HCT116 (cell line): ENCODE results near the gene BPIFB3. TPM values are rescaled to one million over a fixed set of nuclear protein-coding genes. Genes with fewer than 3 reads are reported as not detected.

Experiments used
- ATAC-seq: fragments of 200-7000 bp; cut with Tn5 transposase; 2 replicates; pipeline ENCODE4 v1.9.1; 2020; ENCODE audit warnings: mild to moderate bottlenecking, moderate library complexity
- BruUV-seq: library from RNA; stranded (reverse); fragments of 400-500 nt; replicated peaks from 2 replicates; lab custom pipeline; 2021; lab: Mats Ljungman, UMichigan
- CTCF ChIA-PET: fragments of 300-600 bp; sonication (Branson Sonifier 250); formaldehyde crosslinking; loops from one replicate; lab custom pipeline; 2021; ENCODE audit warnings: antibody characterized with exemption; lab: Charles Lee
- POLR2A ChIA-PET: fragments of 300-600, 350-600 bp; sonication (Branson Sonifier 250); formaldehyde crosslinking; loops from one replicate; lab custom pipeline; 2021; ENCODE audit warnings: antibody characterized with exemption; lab: Charles Lee
- RAD21 ChIA-PET, 2 experiments: fragments of 300-600 bp; sonication (Branson Sonifier 250); formaldehyde crosslinking; loops; one replicate each; lab custom pipeline; 2023; ENCODE audit warnings: low total read pairs in 2 of 2; ENCODE audit not compliant: uncharacterized antibody in 2 of 2, unreplicated experiment in 2 of 2, low non-redundant PET in 1 of 2; lab: Charles Lee
- DNase-seq: peaks from one replicate; pipeline ENCODE4 v3.0.0-alpha.2; 2010; ENCODE audit warnings: low read depth, low spot score
- H2AFZ ChIP-seq: fragments of 200-600 bp; shearing (Covaris generic), sonication (generic); 2 replicates; pipeline ENCODE4 v1.6.1; 2017; ENCODE audit warnings: low read depth, mixed run types, mixed read lengths, antibody characterized with exemption, low read length; ENCODE audit not compliant: poor library complexity, severe bottlenecking
- H3K27ac ChIP-seq: 2 replicates; pipeline ENCODE4 v1.5.1; 2012; ENCODE audit warnings: low read depth, low read length
- H3K27me3 ChIP-seq: fragments of 200-600 bp; sonication (generic); 2 replicates; pipeline ENCODE4 v1.6.1; 2016; ENCODE audit warnings: mixed run types, low read length, mixed read lengths; ENCODE audit not compliant: insufficient read depth
- H3K36me3 ChIP-seq, 2 experiments: fragments of 200-500 bp in 1 of 2; fragments of 200-600 bp in 1 of 2; sonication (Bioruptor generic) in 1 of 2; sonication (generic) in 1 of 2; 2 replicates each; pipeline versions ENCODE4 v1.5.1 to v1.6.1; 2014 to 2016; ENCODE audit warnings: low read length in 2 of 2, inconsistent platforms in 1 of 2, mixed read lengths in 1 of 2, mixed run types in 1 of 2; ENCODE audit not compliant: insufficient read depth in 2 of 2, control insufficient read depth in 1 of 2
- H3K4me1 ChIP-seq, 2 experiments: fragments of 200-600 bp in 1 of 2; sonication (generic) in 1 of 2; 2 replicates each; pipeline versions ENCODE4 v1.5.1 to v1.6.1; 2012 to 2017; ENCODE audit warnings: low read length in 2 of 2, inconsistent platforms in 1 of 2, mild to moderate bottlenecking in 1 of 2, mixed read lengths in 1 of 2, mixed run types in 1 of 2, moderate library complexity in 1 of 2; ENCODE audit not compliant: insufficient read depth in 2 of 2, control insufficient read depth in 1 of 2
- H3K4me2 ChIP-seq: fragments of 200-600 bp; sonication (generic); 2 replicates; pipeline ENCODE4 v1.6.1; 2017; ENCODE audit warnings: mixed run types, low read length, mixed read lengths
- H3K4me3 ChIP-seq, 2 experiments: fragments of 200-600 bp in 1 of 2; sonication (generic) in 1 of 2; replicated peaks in 1 of 2; 2 replicates each; pipeline ENCODE4 v1.5.1; 2011 to 2016; ENCODE audit warnings: low read length in 2 of 2, control low read depth in 1 of 2, low read depth in 1 of 2, mild to moderate bottlenecking in 1 of 2, mixed read lengths in 1 of 2, mixed run types in 1 of 2
- H3K79me2 ChIP-seq: fragments of 200-600 bp; sonication (generic); 2 replicates; pipeline ENCODE4 v1.6.1; 2017; ENCODE audit warnings: mild to moderate bottlenecking, mixed run types, low read length, moderate library complexity, mixed read lengths; ENCODE audit not compliant: insufficient read depth
- H3K9ac ChIP-seq: fragments of 200-600 bp; sonication (generic); 2 replicates; pipeline ENCODE4 v1.6.1; 2016; ENCODE audit warnings: low read length, mixed read lengths
- H3K9me2 ChIP-seq: fragments of 200-600 bp; sonication (generic), shearing (Covaris generic); 2 replicates; pipeline ENCODE4 v1.6.1; 2017; ENCODE audit warnings: mixed run types, mild to moderate bottlenecking, moderate library complexity; ENCODE audit not compliant: insufficient read depth
- H3K9me3 ChIP-seq, 2 experiments: fragments of 200-500 bp in 1 of 2; fragments of 200-600 bp in 1 of 2; sonication (Bioruptor generic) in 1 of 2; sonication (generic) in 1 of 2; 2 replicates each; pipeline ENCODE4 v1.6.1; 2014 to 2017; ENCODE audit warnings: low read length in 2 of 2, mixed read lengths in 2 of 2, inconsistent platforms in 1 of 2, low read depth in 1 of 2, mild to moderate bottlenecking in 1 of 2, mixed run types in 1 of 2, moderate library complexity in 1 of 2; ENCODE audit not compliant: control insufficient read depth in 1 of 2, insufficient read depth in 1 of 2
- H4K20me1 ChIP-seq: fragments of 200-600 bp; sonication (generic), shearing (Covaris generic); 2 replicates; pipeline ENCODE4 v1.6.1; 2017; ENCODE audit warnings: mixed run types, mild to moderate bottlenecking, moderate library complexity; ENCODE audit not compliant: insufficient read depth
- CBX3 ChIP-seq: IDR thresholded peaks from 2 replicates; pipeline ENCODE4 v1.6.1; 2012; ENCODE audit warnings: low read depth
- CEBPB ChIP-seq: IDR thresholded peaks from 2 replicates; pipeline ENCODE4 v1.6.1; 2012; ENCODE audit warnings: low read depth
- ELF1 ChIP-seq: IDR thresholded peaks from 2 replicates; pipeline ENCODE4 v1.6.1; 2012; ENCODE audit warnings: low read depth, borderline replicate concordance
- JUND ChIP-seq: IDR thresholded peaks from 2 replicates; pipeline ENCODE4 v1.6.1; 2012
- REST ChIP-seq: IDR thresholded peaks from 2 replicates; pipeline ENCODE4 v1.6.1; 2012; ENCODE audit warnings: low read depth
- TCF7L2 ChIP-seq: IDR thresholded peaks from 2 replicates; pipeline ENCODE4 v1.7.0; 2011; ENCODE audit warnings: borderline replicate concordance, inconsistent platforms; ENCODE audit not compliant: insufficient read depth, insufficient read length; ENCODE audit errors: extremely low read depth
- YY1 ChIP-seq: IDR thresholded peaks from 2 replicates; pipeline ENCODE4 v1.6.1; 2011; ENCODE audit warnings: low read length, low read depth, moderate library complexity, mild to moderate bottlenecking; ENCODE audit not compliant: insufficient replicate concordance; ENCODE audit errors: extremely low read depth
- intact Hi-C: fragments of 100-400 bp; cut with micrococcal nuclease; formaldehyde crosslinking; loops from 2 replicates; pipeline ENCODE4 v1.10.0; 2022
- total RNA-seq: library from RNA; stranded (reverse); gene quantifications from one replicate; pipeline ENCODE4 v1.2.1, GENCODE V29; 2021; ENCODE audit not compliant: unreplicated experiment
- TF ChIP-seq, protein P1 (sequence below): IDR thresholded peaks from 2 replicates; pipeline ENCODE4 v1.6.1; 2011; ENCODE audit warnings: mild to moderate bottlenecking, low read length, moderate library complexity; ENCODE audit not compliant: insufficient replicate concordance; ENCODE audit errors: extremely low read depth

The BPIFB3 gene
- total RNA-seq, 1 experiment from 2014 or later = not detected

DNA sequence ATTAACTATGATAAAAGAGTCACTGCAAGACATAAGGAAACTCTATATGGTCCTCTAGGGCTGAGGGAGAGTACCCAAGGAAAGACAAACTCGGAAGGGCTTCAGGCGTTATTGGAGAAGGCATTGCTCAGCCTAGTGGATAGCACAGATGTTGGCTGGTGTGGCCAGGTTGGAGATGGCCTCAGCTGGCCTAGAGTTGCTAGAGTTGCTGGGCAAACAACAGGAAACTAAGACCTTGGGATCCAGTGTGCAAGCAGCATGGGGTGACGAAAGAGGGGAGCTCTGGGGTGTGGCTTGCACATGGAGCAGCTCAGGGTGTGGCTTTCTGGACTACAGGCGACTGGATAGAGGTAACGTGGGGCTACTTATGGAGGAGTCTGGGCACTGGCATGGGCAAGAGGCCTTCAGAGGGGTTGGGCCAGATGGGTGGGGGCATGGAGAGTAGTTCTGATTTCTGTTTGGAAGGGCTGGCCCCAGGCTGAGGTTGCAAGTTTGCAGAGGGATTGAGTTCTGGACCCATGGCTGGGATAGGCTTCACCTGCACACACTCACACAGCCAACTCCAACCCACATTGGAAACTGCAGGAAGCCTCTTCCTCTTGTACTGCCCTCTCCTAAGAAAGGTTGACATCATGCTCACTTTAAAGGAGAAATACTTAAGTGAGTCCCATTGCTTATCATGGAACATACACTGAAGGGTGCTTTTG lies 27.5 kb upstream of the BPIFB3 start:
- ChIA-PET CTCF (no interaction called here), POLR2A (no interaction called here), RAD21 (no interaction called here)
- H3K9me3 ChIP-seq = no peaks in the 10 kb centered on the region; a peak in 1 of 4 replicates
- H3K27me3 ChIP-seq = peaks cover 29% of the 10 kb centered on the region; the same call in 1 of the 2 replicates
- H2AFZ ChIP-seq = no peak overlapping the region
- no peak overlapping the region for H3K9ac ChIP-seq
- H3K4me2 ChIP-seq = no peak overlapping the region
- intact Hi-C loops = no loop called here
- no peaks in the 10 kb centered on the region for H3K79me2 ChIP-seq
- TF ChIP-seq ELF1 (no peak), YY1 (no peak), JUND (no peak), TCF7L2 (no peak), CEBPB (no peak), REST (no peak), CBX3 (no peak)
- TF ChIP-seq, protein P1, sequence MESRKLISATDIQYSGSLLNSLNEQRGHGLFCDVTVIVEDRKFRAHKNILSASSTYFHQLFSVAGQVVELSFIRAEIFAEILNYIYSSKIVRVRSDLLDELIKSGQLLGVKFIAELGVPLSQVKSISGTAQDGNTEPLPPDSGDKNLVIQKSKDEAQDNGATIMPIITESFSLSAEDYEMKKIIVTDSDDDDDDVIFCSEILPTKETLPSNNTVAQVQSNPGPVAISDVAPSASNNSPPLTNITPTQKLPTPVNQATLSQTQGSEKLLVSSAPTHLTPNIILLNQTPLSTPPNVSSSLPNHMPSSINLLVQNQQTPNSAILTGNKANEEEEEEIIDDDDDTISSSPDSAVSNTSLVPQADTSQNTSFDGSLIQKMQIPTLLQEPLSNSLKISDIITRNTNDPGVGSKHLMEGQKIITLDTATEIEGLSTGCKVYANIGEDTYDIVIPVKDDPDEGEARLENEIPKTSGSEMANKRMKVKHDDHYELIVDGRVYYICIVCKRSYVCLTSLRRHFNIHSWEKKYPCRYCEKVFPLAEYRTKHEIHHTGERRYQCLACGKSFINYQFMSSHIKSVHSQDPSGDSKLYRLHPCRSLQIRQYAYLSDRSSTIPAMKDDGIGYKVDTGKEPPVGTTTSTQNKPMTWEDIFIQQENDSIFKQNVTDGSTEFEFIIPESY = no peak
- H3K27ac ChIP-seq = no peak overlapping the region
- no peaks in the 10 kb centered on the region for H3K9me2 ChIP-seq
- ATAC-seq (no peak), DNase-seq (no peak)
- H3K4me3 ChIP-seq = no peak overlapping the region
- H3K4me1 ChIP-seq = no peaks in the 10 kb centered on the region
- H4K20me1 ChIP-seq = no peaks in the 10 kb centered on the region
- no peaks in the 10 kb centered on the region for H3K36me3 ChIP-seq
- BruUV-seq = no TSS peak
